HCT116 (cell line): ENCODE results near the gene CPEB3. TPM values are rescaled to one million over a fixed set of nuclear protein-coding genes. Genes with fewer than 3 reads are reported as not detected.

Source experiments
- ATAC-seq: fragments of 200-7000 bp; cut with Tn5 transposase; 2 replicates; pipeline ENCODE4 v1.9.1; 2020; ENCODE audit warnings: mild to moderate bottlenecking, moderate library complexity
- BruUV-seq: library from RNA; stranded (reverse); fragments of 400-500 nt; replicated peaks from 2 replicates; lab custom pipeline; 2021; lab: Mats Ljungman, UMichigan
- CTCF ChIA-PET: fragments of 300-600 bp; sonication (Branson Sonifier 250); formaldehyde crosslinking; loops from one replicate; lab custom pipeline; 2021; ENCODE audit warnings: antibody characterized with exemption; lab: Charles Lee
- POLR2A ChIA-PET: fragments of 300-600, 350-600 bp; sonication (Branson Sonifier 250); formaldehyde crosslinking; loops from one replicate; lab custom pipeline; 2021; ENCODE audit warnings: antibody characterized with exemption; lab: Charles Lee
- RAD21 ChIA-PET, 2 experiments: fragments of 300-600 bp; sonication (Branson Sonifier 250); formaldehyde crosslinking; loops; one replicate each; lab custom pipeline; 2023; ENCODE audit warnings: low total read pairs in 2 of 2; ENCODE audit not compliant: uncharacterized antibody in 2 of 2, unreplicated experiment in 2 of 2, low non-redundant PET in 1 of 2; lab: Charles Lee
- DNase-seq: peaks from one replicate; pipeline ENCODE4 v3.0.0-alpha.2; 2010; ENCODE audit warnings: low read depth, low spot score
- H2AFZ ChIP-seq: fragments of 200-600 bp; shearing (Covaris generic), sonication (generic); 2 replicates; pipeline ENCODE4 v1.6.1; 2017; ENCODE audit warnings: low read depth, mixed run types, mixed read lengths, antibody characterized with exemption, low read length; ENCODE audit not compliant: poor library complexity, severe bottlenecking
- H3K27ac ChIP-seq: 2 replicates; pipeline ENCODE4 v1.5.1; 2012; ENCODE audit warnings: low read depth, low read length
- H3K27me3 ChIP-seq: fragments of 200-600 bp; sonication (generic); 2 replicates; pipeline ENCODE4 v1.6.1; 2016; ENCODE audit warnings: mixed run types, low read length, mixed read lengths; ENCODE audit not compliant: insufficient read depth
- H3K36me3 ChIP-seq, 2 experiments: fragments of 200-500 bp in 1 of 2; fragments of 200-600 bp in 1 of 2; sonication (Bioruptor generic) in 1 of 2; sonication (generic) in 1 of 2; 2 replicates each; pipeline versions ENCODE4 v1.5.1 to v1.6.1; 2014 to 2016; ENCODE audit warnings: low read length in 2 of 2, inconsistent platforms in 1 of 2, mixed read lengths in 1 of 2, mixed run types in 1 of 2; ENCODE audit not compliant: insufficient read depth in 2 of 2, control insufficient read depth in 1 of 2
- H3K4me1 ChIP-seq, 2 experiments: fragments of 200-600 bp in 1 of 2; sonication (generic) in 1 of 2; 2 replicates each; pipeline versions ENCODE4 v1.5.1 to v1.6.1; 2012 to 2017; ENCODE audit warnings: low read length in 2 of 2, inconsistent platforms in 1 of 2, mild to moderate bottlenecking in 1 of 2, mixed read lengths in 1 of 2, mixed run types in 1 of 2, moderate library complexity in 1 of 2; ENCODE audit not compliant: insufficient read depth in 2 of 2, control insufficient read depth in 1 of 2
- H3K4me2 ChIP-seq: fragments of 200-600 bp; sonication (generic); 2 replicates; pipeline ENCODE4 v1.6.1; 2017; ENCODE audit warnings: mixed run types, low read length, mixed read lengths
- H3K4me3 ChIP-seq, 2 experiments: fragments of 200-600 bp in 1 of 2; sonication (generic) in 1 of 2; replicated peaks in 1 of 2; 2 replicates each; pipeline ENCODE4 v1.5.1; 2011 to 2016; ENCODE audit warnings: low read length in 2 of 2, control low read depth in 1 of 2, low read depth in 1 of 2, mild to moderate bottlenecking in 1 of 2, mixed read lengths in 1 of 2, mixed run types in 1 of 2
- H3K79me2 ChIP-seq: fragments of 200-600 bp; sonication (generic); 2 replicates; pipeline ENCODE4 v1.6.1; 2017; ENCODE audit warnings: mild to moderate bottlenecking, mixed run types, low read length, moderate library complexity, mixed read lengths; ENCODE audit not compliant: insufficient read depth
- H3K9ac ChIP-seq: fragments of 200-600 bp; sonication (generic); 2 replicates; pipeline ENCODE4 v1.6.1; 2016; ENCODE audit warnings: low read length, mixed read lengths
- H3K9me2 ChIP-seq: fragments of 200-600 bp; sonication (generic), shearing (Covaris generic); 2 replicates; pipeline ENCODE4 v1.6.1; 2017; ENCODE audit warnings: mixed run types, mild to moderate bottlenecking, moderate library complexity; ENCODE audit not compliant: insufficient read depth
- H3K9me3 ChIP-seq, 2 experiments: fragments of 200-500 bp in 1 of 2; fragments of 200-600 bp in 1 of 2; sonication (Bioruptor generic) in 1 of 2; sonication (generic) in 1 of 2; 2 replicates each; pipeline ENCODE4 v1.6.1; 2014 to 2017; ENCODE audit warnings: low read length in 2 of 2, mixed read lengths in 2 of 2, inconsistent platforms in 1 of 2, low read depth in 1 of 2, mild to moderate bottlenecking in 1 of 2, mixed run types in 1 of 2, moderate library complexity in 1 of 2; ENCODE audit not compliant: control insufficient read depth in 1 of 2, insufficient read depth in 1 of 2
- H4K20me1 ChIP-seq: fragments of 200-600 bp; sonication (generic), shearing (Covaris generic); 2 replicates; pipeline ENCODE4 v1.6.1; 2017; ENCODE audit warnings: mixed run types, mild to moderate bottlenecking, moderate library complexity; ENCODE audit not compliant: insufficient read depth
- CEBPB ChIP-seq: IDR thresholded peaks from 2 replicates; pipeline ENCODE4 v1.6.1; 2012; ENCODE audit warnings: low read depth
- EZH2phosphoT487 ChIP-seq: fragments of 200-600 bp; IDR thresholded peaks from 2 replicates; pipeline ENCODE4 v1.6.1; 2018; ENCODE audit warnings: antibody characterized with exemption, borderline replicate concordance
- FOSL1 ChIP-seq: IDR thresholded peaks from 2 replicates; pipeline ENCODE4 v1.6.1; 2012; ENCODE audit warnings: low read depth
- POLR2AphosphoS5 ChIP-seq: IDR thresholded peaks from 2 replicates; pipeline ENCODE4 v1.6.1; 2011; ENCODE audit warnings: mild to moderate bottlenecking, low read depth, low read length, moderate library complexity
- SIN3A ChIP-seq: IDR thresholded peaks from 2 replicates; pipeline ENCODE4 v1.6.1; 2012; ENCODE audit warnings: low read depth
- TCF7L2 ChIP-seq: IDR thresholded peaks from 2 replicates; pipeline ENCODE4 v1.7.0; 2011; ENCODE audit warnings: borderline replicate concordance, inconsistent platforms; ENCODE audit not compliant: insufficient read depth, insufficient read length; ENCODE audit errors: extremely low read depth
- intact Hi-C: fragments of 100-400 bp; cut with micrococcal nuclease; formaldehyde crosslinking; loops from 2 replicates; pipeline ENCODE4 v1.10.0; 2022
- total RNA-seq: library from RNA; stranded (reverse); gene quantifications from one replicate; pipeline ENCODE4 v1.2.1, GENCODE V29; 2021; ENCODE audit not compliant: unreplicated experiment
- TF ChIP-seq, protein P1 (sequence below): IDR thresholded peaks from 2 replicates; pipeline ENCODE4 v1.6.1; 2011; ENCODE audit warnings: mild to moderate bottlenecking, low read length, moderate library complexity; ENCODE audit not compliant: insufficient replicate concordance; ENCODE audit errors: extremely low read depth
- TF ChIP-seq, protein P2 (sequence below): IDR thresholded peaks from 2 replicates; pipeline ENCODE4 v1.6.1; 2012; ENCODE audit warnings: low read depth

Gene CPEB3
- total RNA-seq, 1 experiment from 2014 or later: 3.0 TPM

DNA sequence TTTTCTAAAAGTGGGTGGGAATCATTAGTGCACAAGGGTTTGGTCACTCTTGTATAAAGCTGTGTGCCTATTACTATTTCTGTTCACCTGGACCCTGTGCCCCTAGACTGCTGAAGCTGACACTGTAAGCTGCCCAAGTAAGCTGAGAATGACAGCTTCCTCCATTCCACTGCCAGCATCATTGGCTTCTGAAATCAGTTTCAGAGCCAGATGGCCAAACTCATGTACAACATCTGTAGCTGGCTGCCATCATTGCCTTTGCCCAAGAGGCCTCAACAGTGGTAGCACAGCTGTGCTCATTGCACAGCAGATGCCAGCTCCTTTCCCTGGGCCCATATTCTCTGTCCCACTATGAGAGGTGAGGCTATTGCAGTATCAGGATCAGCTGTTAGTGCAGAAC lies 165.7 kb downstream of the CPEB3 start:
- Histone ChIP-seq H3K4me3 (no peak overlapping the region), H3K9ac (no peak overlapping the region), H3K36me3 (no peaks in the 10 kb centered on the region), H3K27me3 (no peaks in the 10 kb centered on the region), H3K9me2 (no peaks in the 10 kb centered on the region), H4K20me1 (no peaks in the 10 kb centered on the region), H3K27ac (no peak overlapping the region), H3K79me2 (no peaks in the 10 kb centered on the region), H3K4me2 (peak overlapping the region; percentile 27), H3K4me1 (peaks cover 23 to 25% of the 10 kb centered on the region in 2 experiments), H3K9me3 (no peaks in the 10 kb centered on the region), H2AFZ (no peak overlapping the region)
- RAD21 ChIA-PET: no interaction called here
- intact Hi-C loops: no loop called here
- no peak; the same call in 1 of the 2 replicates for ATAC-seq
- TF ChIP-seq SIN3A: no peak
- TF ChIP-seq FOSL1: no peak
- TF ChIP-seq, protein P1, sequence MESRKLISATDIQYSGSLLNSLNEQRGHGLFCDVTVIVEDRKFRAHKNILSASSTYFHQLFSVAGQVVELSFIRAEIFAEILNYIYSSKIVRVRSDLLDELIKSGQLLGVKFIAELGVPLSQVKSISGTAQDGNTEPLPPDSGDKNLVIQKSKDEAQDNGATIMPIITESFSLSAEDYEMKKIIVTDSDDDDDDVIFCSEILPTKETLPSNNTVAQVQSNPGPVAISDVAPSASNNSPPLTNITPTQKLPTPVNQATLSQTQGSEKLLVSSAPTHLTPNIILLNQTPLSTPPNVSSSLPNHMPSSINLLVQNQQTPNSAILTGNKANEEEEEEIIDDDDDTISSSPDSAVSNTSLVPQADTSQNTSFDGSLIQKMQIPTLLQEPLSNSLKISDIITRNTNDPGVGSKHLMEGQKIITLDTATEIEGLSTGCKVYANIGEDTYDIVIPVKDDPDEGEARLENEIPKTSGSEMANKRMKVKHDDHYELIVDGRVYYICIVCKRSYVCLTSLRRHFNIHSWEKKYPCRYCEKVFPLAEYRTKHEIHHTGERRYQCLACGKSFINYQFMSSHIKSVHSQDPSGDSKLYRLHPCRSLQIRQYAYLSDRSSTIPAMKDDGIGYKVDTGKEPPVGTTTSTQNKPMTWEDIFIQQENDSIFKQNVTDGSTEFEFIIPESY: no peak
- CTCF ChIA-PET: no interaction called here
- BruUV-seq: no TSS peak
- POLR2A ChIA-PET: interaction anchor here (1.1 kb wide), 1 partner anchor 15 kb away, joined by 3 read pairs; no protein-coding TSS in a partner anchor
- no peak for DNase-seq

DNA sequence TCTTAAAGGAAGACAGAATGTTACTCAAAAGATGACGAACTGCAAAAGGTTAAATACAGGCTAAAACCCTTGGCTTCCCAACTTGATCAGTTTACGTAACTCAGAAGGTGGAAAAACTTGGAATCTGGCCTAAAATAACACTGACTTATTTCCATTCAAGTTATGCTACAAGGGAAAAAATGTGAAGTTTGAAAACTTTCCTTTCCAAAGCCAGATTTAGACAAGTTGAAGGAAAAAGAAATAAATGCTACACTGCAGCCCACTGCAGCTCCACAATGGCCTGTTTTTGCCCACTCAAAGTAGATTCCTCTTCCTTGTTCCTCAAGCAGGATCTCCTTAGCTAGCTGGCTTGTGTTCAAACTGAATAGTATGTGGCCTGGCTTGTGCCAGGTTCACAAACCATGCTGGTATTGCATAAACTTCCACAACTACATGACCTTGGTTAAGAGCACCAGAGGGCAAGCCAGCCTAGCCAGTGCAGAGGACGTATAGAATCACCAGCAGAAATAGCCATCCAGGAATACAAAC lies 166.2 kb downstream of the CPEB3 start:
- Histone ChIP-seq H3K9me3 (no peaks in the 10 kb centered on the region), H3K36me3 (no peaks in the 10 kb centered on the region), H2AFZ (no peak overlapping the region), H3K79me2 (no peaks in the 10 kb centered on the region), H4K20me1 (no peaks in the 10 kb centered on the region), H3K9ac (no peak overlapping the region), H3K4me2 (peak overlapping the region; percentile 27), H3K4me1 (peaks cover 23 to 25% of the 10 kb centered on the region in 2 experiments), H3K27ac (no peak overlapping the region), H3K27me3 (no peaks in the 10 kb centered on the region), H3K9me2 (no peaks in the 10 kb centered on the region), H3K4me3 (no peak overlapping the region)
- ChIA-PET RAD21 (no interaction called here), CTCF (no interaction called here), POLR2A (interaction anchor here (0.5 kb wide), 1 partner anchor 1509 kb away, joined by 3 read pairs; no protein-coding TSS in a partner anchor)
- TF ChIP-seq CEBPB: peak; percentile 63
- TF ChIP-seq TCF7L2: no peak
- no peak for TF ChIP-seq POLR2AphosphoS5
- TF ChIP-seq, protein P2, sequence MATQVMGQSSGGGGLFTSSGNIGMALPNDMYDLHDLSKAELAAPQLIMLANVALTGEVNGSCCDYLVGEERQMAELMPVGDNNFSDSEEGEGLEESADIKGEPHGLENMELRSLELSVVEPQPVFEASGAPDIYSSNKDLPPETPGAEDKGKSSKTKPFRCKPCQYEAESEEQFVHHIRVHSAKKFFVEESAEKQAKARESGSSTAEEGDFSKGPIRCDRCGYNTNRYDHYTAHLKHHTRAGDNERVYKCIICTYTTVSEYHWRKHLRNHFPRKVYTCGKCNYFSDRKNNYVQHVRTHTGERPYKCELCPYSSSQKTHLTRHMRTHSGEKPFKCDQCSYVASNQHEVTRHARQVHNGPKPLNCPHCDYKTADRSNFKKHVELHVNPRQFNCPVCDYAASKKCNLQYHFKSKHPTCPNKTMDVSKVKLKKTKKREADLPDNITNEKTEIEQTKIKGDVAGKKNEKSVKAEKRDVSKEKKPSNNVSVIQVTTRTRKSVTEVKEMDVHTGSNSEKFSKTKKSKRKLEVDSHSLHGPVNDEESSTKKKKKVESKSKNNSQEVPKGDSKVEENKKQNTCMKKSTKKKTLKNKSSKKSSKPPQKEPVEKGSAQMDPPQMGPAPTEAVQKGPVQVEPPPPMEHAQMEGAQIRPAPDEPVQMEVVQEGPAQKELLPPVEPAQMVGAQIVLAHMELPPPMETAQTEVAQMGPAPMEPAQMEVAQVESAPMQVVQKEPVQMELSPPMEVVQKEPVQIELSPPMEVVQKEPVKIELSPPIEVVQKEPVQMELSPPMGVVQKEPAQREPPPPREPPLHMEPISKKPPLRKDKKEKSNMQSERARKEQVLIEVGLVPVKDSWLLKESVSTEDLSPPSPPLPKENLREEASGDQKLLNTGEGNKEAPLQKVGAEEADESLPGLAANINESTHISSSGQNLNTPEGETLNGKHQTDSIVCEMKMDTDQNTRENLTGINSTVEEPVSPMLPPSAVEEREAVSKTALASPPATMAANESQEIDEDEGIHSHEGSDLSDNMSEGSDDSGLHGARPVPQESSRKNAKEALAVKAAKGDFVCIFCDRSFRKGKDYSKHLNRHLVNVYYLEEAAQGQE: no peak
- TF ChIP-seq EZH2phosphoT487: no peak
- DNase-seq (no peak), ATAC-seq (no peak; the same call in 1 of the 2 replicates)
- intact Hi-C loops: no loop called here
- BruUV-seq: no TSS peak
